Mammary epithelial cell (primary cell): Measurements from ENCODE around the gene MAGI3.

Experiments
- CTCF ChIP-seq, 2 donors: IDR thresholded peaks in 1 of 2; conservative IDR thresholded peaks in 1 of 2; 2 replicates each; pipeline ENCODE4 v1.5.1; 2011 to 2012; ENCODE audit warnings: inconsistent platforms in 2 of 2, low read length in 2 of 2, mild to moderate bottlenecking in 2 of 2, control low read depth in 1 of 2, low read depth in 1 of 2; ENCODE audit not compliant: insufficient read depth in 1 of 2; ENCODE audit errors: extremely low read depth in 1 of 2
- EZH2 ChIP-seq: IDR thresholded peaks from 2 replicates; pipeline ENCODE4 v1.6.1; 2012; ENCODE audit warnings: low read length, inconsistent platforms, borderline replicate concordance

- TF ChIP-seq CTCF (conservative IDR thresholded peaks at IDR 0.05 in 1 of 2, IDR thresholded peaks at IDR 0.05 in 1 of 2; ENCODE audit: extremely low read depth in 1 of 2, insufficient read depth in 1 of 2, low read depth in 1 of 2, low read length in 2 of 2) (no peak), EZH2 (no peak)
Observed at GRCh38 chr1:113442131-113442530, 51.8 kb downstream of the MAGI3 start.
